Tibial artery (tissue), 4 donors: ENCODE measurements around the gene EDEM1.

Experiments used
- DNase-seq, 2 donors: peaks; one replicate each; pipeline ENCODE4 v3.0.0-alpha.2; 2019
- H3K27ac ChIP-seq, 2 donors: fragments of 200-600 bp; sonication (generic) in 1 of 2; 1 replicate in 1 of 2; 2 replicates in 1 of 2; pipeline ENCODE4 v1.5.1; 2018 to 2019; ENCODE audit warnings: mild to moderate bottlenecking in 1 of 2
- H3K27me3 ChIP-seq, 2 donors: fragments of 200-600 bp; sonication (generic) in 1 of 2; one replicate each; pipeline versions ENCODE4 v1.5.1 to v1.6.0; 2016 to 2019
- H3K36me3 ChIP-seq, 3 donors: fragments of 200-600 bp; sonication (generic) in 2 of 3; one replicate each; pipeline ENCODE4 v1.5.1; 2016 to 2019; ENCODE audit warnings: mild to moderate bottlenecking in 2 of 3
- H3K4me1 ChIP-seq, 4 donors: fragments of 200-600 bp; sonication (generic) in 2 of 4; 1 replicate in 3 of 4; 2 replicates in 1 of 4; pipeline ENCODE4 v1.5.1; 2016 to 2019
- H3K4me3 ChIP-seq, 2 donors: fragments of 200-600 bp; sonication (generic) in 1 of 2; 1 replicate in 1 of 2; 2 replicates in 1 of 2; pipeline ENCODE4 v1.5.1; 2018 to 2019; ENCODE audit warnings: mild to moderate bottlenecking in 2 of 2
- H3K9me3 ChIP-seq, 3 donors: fragments of 200-600 bp; sonication (generic) in 1 of 3; one replicate each; pipeline ENCODE4 v1.5.1; 2016 to 2019
- CTCF ChIP-seq, 2 experiments: fragments of 200-600 bp in 1 of 2; fragments of 450-650 bp in 1 of 2; IDR thresholded peaks; one replicate each; pipeline ENCODE4 v1.5.1; 2017 to 2019; ENCODE audit warnings: antibody characterized with exemption in 2 of 2, mild to moderate bottlenecking in 1 of 2, moderate library complexity in 1 of 2
- intact Hi-C: fragments of 100-400 bp; cut with DNase I; formaldehyde crosslinking; loops from one replicate; pipeline ENCODE4 v1.15.0; 2023; ENCODE audit warnings: low total_unique reads

The EDEM1 gene

GRCh38 chr3:5153074-5153473 is 34.4 kb upstream of the EDEM1 start:
- H3K4me3 ChIP-seq, result no peak overlapping the region
- no peaks in the 10 kb centered on the region for H3K9me3 ChIP-seq
- no peak for TF ChIP-seq CTCF (IDR thresholded peaks at IDR 0.05)
- H3K27me3 ChIP-seq, result no peaks in the 10 kb centered on the region
- no peak overlapping the region for H3K27ac ChIP-seq
- H3K4me1 ChIP-seq, result peaks cover 0 to 25% (median 6%) of the 10 kb centered on the region in 4 donors
- no peaks in the 10 kb centered on the region for H3K36me3 ChIP-seq
- no peak for DNase-seq
- intact Hi-C loops, result no loop called here

- no peak for TF ChIP-seq CTCF (IDR thresholded peaks at IDR 0.05)
These were observed 32.3 kb upstream of the EDEM1 start for GRCh38 chr3:5155241-5155640.

GRCh38 chr3:5160321-5160720 is 27.2 kb upstream of the EDEM1 start:
- no peaks in the 10 kb centered on the region for H3K36me3 ChIP-seq
- H3K4me1 ChIP-seq, result peaks cover 0 to 42% (median 17%) of the 10 kb centered on the region in 4 donors
- no peak overlapping the region for H3K4me3 ChIP-seq
- no peak for DNase-seq
- intact Hi-C loops, result no loop called here
- TF ChIP-seq CTCF (IDR thresholded peaks at IDR 0.05), result no peak
- no peaks in the 10 kb centered on the region for H3K9me3 ChIP-seq
- no peaks in the 10 kb centered on the region for H3K27me3 ChIP-seq
- no peak overlapping the region for H3K27ac ChIP-seq

More at GRCh38 chr3:5155241-5155640, 32.3 kb upstream of the EDEM1 start:
- Histone ChIP-seq H3K4me1 (peaks cover 0 to 22% (median 1%) of the 10 kb centered on the region in 4 donors), H3K4me3 (no peak overlapping the region), H3K36me3 (no peaks in the 10 kb centered on the region), H3K27ac (no peak overlapping the region), H3K9me3 (no peaks in the 10 kb centered on the region), H3K27me3 (no peaks in the 10 kb centered on the region)
- DNase-seq, result no peak
- intact Hi-C loops, result no loop called here

GRCh38 chr3:5160940-5161858 is 26.3 kb upstream of the EDEM1 start:
- Histone ChIP-seq H3K36me3 (no peaks in the 10 kb centered on the region), H3K27ac (no peak overlapping the region), H3K4me3 (no peak overlapping the region), H3K9me3 (no peaks in the 10 kb centered on the region), H3K4me1 (peaks cover 0 to 42% (median 17%) of the 10 kb centered on the region in 4 donors), H3K27me3 (no peaks in the 10 kb centered on the region)
- no peak for TF ChIP-seq CTCF (IDR thresholded peaks at IDR 0.05)
- intact Hi-C loops, result no loop called here
- no peak for DNase-seq

- TF ChIP-seq CTCF (IDR thresholded peaks at IDR 0.05), result no peak
- intact Hi-C loops, result no loop called here
- H3K4me1 ChIP-seq, result peaks cover 0 to 35% (median 17%) of the 10 kb centered on the region in 4 donors
These were observed 25.4 kb upstream of the EDEM1 start for GRCh38 chr3:5162102-5162501.

More at GRCh38 chr3:5162102-5162501, 25.4 kb upstream of the EDEM1 start:
- Histone ChIP-seq H3K36me3 (no peaks in the 10 kb centered on the region), H3K4me3 (no peak overlapping the region), H3K9me3 (no peaks in the 10 kb centered on the region), H3K27ac (no peak overlapping the region), H3K27me3 (no peaks in the 10 kb centered on the region)
- no peak for DNase-seq
